GM13976 (cell line): ENCODE measurements around the gene FLAD1.

Experiments
- DNase-seq: peaks from one replicate; pipeline ENCODE4 v3.0.0; 2012; ENCODE audit warnings: low spot score
- CTCF ChIP-seq: IDR thresholded peaks from 2 replicates; pipeline ENCODE4 v1.5.1; 2012; ENCODE audit warnings: borderline replicate concordance, mild to moderate bottlenecking; ENCODE audit not compliant: insufficient read depth; ENCODE audit errors: extremely low read depth, missing control alignments, control extremely low read depth
- in situ Hi-C: fragments of 300-500 bp; cut with MboI; formaldehyde crosslinking; loops from one replicate; pipeline ENCODE4 v1.12.0; 2022; ENCODE audit warnings: low sequenced_read_pairs, mixed read lengths, inconsistent platforms; ENCODE audit not compliant: unreplicated experiment

The FLAD1 gene

GRCh38 chr1:154952664-154953063, 30.5 kb upstream of the FLAD1 start:
- in situ Hi-C loops = no loop called here
- DNase-seq = no peak
- no peak for TF ChIP-seq CTCF

GRCh38 chr1:154953611-154954038, 29.5 kb upstream of the FLAD1 start:
- no peak for DNase-seq
- TF ChIP-seq CTCF = no peak
- in situ Hi-C loops = no loop called here

GRCh38 chr1:154954541-154954940, 28.6 kb upstream of the FLAD1 start:
- TF ChIP-seq CTCF = no peak
- in situ Hi-C loops = no loop called here
- no peak for DNase-seq

- peak; percentile 70 for DNase-seq
- in situ Hi-C loops = no loop called here
- TF ChIP-seq CTCF = no peak
Measured at GRCh38 chr1:154955039-154955717, 28.0 kb upstream of the FLAD1 start.

GRCh38 chr1:154955718-154956543, 27.2 kb upstream of the FLAD1 start, which contains the start of gene PBXIP1:
TSS of gene PBXIP1 (minus strand) at chr1:154956099. CDS start at chr1:154953721, 2,378 bp downstream.
- in situ Hi-C loops = no loop called here
- no peak for TF ChIP-seq CTCF
- peak; percentile 90 for DNase-seq

GRCh38 chr1:154956544-154956941, 26.6 kb upstream of the FLAD1 start:
- in situ Hi-C loops = no loop called here

More at GRCh38 chr1:154956544-154956941, 26.6 kb upstream of the FLAD1 start:
- no peak for TF ChIP-seq CTCF
- DNase-seq = no peak
